ENCODE results near the gene SAP25.
"Not testable (repeated sequence)": the region's sequence is repeated elsewhere in the genome, so short reads cannot be mapped to it uniquely, and the experiment has no call there.

The SAP25 gene

DNA sequence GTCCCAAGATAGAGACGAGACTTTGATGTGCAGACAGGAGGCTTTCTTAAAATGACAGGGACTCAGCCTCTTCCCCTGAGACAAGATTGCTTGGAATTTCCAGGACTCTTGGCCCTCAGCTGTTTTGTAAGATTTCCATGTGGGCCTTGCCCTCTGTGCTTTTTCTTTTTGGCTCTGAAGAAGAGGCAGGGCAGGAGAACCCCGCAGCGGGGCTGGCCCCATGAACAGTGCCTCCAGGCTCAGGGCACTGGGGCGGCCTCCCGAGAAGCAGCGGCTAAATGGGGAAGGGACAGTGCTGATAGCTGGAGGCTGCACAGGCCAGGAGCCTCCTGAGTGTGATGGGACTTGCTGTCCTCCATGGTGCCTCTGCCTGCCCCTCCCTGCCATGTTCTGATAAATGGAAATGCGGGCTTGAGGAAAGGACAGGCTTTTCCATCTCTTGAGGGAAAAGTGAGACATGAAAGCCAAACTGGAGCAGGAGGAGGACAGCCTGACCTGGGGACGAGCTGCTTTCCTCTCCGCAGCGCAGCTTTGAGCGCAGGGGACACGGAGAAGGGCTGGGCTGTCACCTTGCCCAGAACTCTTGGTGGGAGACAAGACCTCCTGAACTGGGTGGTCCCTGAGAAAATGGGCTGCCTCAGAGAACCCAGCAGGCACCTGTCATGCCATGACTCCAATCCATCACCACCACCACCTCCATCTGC lies 12.1 kb downstream of the SAP25 start:
- no peak for DNase-seq (ENCODE audit: low read depth)

DNA sequence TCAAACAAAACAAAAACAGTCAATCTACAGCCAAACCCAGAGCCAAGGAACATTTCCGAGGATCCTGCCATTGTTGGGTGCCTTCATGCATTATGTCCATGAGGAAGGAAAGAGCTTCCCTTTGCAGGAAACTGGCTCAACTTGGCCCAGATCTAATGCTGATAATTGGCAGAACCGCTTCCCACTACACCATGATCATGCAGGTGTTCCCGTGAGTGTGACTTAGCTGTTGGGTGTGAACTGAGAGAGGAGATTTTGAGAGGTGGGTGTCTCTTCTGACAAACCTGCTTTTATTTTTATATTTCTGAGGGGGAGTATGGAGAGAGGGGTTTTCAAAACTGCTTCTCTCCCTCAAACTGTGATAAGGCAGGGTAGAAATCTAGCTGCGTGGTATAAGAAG lies 14.6 kb downstream of the SAP25 start:
- DNase-seq (ENCODE audit: low read depth), result no peak

DNA sequence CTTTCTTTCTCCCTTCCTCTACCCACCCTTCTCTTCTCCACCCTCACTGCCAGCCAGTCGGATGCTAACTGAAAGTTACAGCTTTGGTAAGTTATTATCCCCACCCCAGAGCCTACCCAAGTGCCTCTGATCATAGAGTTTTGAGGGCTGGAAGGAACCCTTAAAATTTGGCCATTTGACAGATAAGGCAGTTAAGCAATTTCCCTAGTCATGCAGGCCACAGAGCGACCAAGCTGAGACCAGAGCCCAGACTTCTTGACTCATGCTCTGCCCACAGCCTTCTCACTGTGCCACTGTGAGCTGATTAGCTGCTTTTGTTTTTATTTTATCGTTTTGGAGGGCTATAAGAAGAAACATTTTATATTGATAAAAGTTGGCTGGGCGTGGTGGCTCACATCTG lies 17.2 kb downstream of the SAP25 start:
- DNase-seq (ENCODE audit: low read depth), result no peak

DNA sequence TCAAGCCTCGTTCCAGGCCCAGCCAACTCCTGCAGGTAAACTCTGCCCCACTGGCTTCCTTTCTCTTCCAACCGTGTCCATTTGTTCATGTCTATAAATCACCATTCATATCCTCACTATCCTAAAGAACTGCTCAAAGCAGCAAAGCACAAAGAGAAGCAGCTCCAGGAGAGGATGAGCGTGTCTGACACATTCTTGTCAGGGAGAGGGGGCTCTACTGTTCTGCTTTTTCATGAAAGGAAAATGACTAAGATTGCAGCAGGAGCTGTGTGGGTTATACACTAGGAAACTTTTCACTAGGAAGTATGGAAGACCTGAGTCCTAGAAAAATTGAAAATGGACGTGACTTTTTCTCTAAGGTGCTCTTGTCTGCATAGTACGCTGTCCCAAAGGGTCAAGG lies 18.0 kb downstream of the SAP25 start:
- DNase-seq (ENCODE audit: low read depth), result no peak

DNA sequence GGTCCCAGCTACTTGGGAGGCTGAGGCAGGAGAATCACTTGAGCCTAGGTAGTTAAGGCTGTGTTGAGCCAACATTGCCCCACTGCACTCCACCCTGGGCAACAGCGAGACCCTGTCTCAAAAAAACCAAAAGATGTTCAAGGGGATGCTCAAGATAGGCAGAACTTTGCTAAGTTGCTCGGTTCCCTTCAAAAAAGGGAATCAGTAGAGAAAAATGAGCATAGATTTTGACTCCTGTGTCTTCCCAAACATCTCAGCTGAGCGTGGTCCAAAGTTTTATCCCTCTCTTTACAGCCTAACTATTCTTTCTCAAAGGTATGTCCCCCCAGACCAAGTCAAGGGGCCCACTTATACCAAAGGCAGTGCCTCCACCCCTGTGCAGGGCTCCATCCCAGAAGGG lies 20.7 kb downstream of the SAP25 start:
- no peak for DNase-seq (ENCODE audit: low read depth)

DNA sequence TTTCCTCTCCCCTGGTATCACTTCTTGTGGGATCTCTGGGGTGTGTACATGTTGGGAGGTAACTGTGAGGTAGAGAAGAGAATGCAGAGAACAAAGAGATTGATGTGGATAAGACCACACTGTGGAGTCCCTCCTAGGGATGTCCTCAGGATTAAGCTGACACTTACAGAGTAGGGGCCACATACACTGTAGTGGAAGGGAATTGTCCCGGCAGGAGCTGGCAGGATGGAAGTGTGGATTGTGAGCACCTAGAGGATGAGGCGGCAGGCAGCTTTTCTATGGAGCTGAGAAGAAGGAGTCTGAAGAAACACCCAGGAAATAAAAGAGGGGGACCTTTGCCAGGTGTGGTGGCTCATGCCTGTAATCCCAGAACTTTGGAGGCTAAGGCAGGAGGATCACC lies 21.2 kb downstream of the SAP25 start:
- DNase-seq (ENCODE audit: low read depth), result no peak

DNA sequence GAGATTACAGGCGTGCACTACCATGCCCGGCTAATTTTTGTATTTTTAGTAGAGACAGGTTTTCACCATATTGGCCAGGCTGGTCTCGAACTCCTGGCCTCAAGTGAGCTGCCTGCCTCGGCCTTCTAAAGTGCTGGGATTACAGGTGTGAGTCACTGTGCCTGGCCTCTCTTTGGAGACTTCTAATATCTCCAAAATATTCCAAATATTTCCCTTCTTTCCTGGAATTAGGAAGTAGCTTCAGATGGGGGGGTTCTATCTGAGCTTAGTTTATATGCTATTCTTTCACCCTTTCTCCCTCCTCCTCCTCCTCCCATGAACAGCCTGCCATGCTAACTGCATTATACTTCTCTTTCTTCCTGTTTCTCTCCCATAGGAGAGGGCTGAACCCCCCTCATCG lies 25.3 kb downstream of the SAP25 start:
- not testable (repeated sequence) for DNase-seq (ENCODE audit: low read depth)

DNA sequence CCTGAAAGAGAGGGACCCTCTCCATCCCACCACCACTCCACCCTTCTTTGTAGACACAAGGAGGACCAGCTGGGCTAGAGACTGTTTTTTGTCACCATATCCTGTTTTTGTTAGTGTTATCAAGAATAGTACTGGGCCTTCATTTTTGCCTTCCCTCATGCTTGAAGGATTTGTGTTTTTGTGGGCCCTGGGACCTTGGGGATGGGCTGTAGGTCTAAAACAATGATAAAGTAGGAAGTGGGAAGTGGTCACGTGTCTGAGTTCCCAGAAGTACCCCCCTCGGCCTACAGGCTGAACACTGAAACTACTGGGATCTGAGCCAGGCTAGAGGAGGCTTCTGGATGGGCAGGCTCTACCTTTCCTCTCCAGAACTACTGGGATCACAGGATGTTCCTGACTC lies 25.8 kb downstream of the SAP25 start:
- DNase-seq (ENCODE audit: low read depth), result no peak

DNA sequence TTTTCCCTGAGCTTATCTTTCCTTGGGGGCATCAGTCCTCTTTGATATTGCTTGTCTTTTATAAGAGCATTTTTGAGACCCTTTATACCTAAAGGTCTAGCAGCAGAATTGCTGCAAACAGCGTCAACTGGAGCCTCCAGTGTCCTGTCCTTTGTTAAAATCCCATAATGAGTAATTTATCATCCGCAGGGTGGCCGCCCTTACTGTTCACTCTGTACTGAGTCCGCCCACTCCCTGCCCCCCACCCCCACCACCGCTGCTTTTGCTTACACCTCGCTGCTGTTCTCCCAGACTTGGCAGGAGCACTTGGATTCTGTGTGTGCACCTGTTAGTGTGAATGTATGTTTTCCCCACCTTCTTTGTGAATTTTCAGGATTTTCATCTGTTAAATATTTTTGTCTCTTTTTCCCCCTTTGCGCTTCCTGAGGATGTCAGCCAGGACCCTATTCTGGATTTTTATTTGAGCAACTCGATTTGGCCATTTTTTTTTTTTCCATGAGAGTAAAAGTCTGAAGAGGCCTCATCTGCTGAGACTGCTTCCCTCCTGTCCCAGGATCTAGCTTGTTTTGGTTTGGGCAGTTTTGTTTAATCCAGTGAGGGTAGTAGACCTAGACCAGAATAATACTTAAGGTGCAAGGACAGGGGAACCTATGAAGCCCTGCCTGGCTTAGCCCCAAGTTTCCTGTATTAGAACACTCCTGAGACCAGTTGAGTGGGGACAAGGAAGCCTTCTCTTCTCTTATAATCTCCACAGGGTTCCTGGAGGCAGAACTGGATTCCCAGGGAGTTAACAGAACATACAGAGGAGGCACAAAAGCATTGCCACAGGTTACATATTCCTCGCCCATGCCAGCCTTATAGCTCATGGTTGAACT lies 26.5 kb downstream of the SAP25 start:
- DNase-seq (ENCODE audit: low read depth), result no peak

DNA sequence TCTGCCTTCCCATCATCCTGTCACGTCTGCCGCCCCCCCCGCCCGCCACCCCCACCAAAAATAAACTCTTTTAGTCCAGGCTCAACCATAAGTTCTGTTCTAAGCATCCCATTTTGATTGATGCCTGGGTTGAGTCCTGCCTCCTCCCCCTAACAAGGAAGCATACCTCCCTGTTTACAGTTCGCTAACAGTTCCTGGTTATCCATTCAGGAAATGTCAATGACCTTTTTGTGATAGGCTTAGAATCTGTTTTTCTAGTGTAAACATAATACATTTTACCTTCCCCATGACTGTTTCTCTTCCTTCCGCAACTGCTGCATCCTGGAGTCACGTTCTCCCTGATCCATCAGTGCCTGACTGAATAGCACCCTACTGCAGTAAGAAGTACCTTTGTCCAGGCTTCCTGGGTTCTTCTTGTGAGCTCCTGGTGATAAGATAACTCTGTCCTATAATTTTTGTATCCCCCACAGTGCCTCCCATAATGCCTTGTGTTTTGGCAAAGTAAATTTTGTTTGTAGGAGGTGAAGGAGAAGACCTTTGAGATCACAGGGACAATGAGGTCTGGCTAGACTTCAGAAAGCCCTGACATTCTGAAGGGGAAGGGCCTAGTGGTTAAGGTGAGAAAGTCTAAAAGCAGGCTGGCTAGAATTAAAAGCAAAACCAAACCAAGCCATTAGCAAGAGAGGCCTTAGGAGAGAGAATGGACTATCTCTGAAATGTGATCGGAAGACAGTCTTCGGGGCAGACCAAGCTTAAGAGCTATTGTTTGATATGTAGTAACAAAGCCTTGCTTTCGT lies 27.4 kb downstream of the SAP25 start:
- DNase-seq (ENCODE audit: low read depth), result no peak

DNA sequence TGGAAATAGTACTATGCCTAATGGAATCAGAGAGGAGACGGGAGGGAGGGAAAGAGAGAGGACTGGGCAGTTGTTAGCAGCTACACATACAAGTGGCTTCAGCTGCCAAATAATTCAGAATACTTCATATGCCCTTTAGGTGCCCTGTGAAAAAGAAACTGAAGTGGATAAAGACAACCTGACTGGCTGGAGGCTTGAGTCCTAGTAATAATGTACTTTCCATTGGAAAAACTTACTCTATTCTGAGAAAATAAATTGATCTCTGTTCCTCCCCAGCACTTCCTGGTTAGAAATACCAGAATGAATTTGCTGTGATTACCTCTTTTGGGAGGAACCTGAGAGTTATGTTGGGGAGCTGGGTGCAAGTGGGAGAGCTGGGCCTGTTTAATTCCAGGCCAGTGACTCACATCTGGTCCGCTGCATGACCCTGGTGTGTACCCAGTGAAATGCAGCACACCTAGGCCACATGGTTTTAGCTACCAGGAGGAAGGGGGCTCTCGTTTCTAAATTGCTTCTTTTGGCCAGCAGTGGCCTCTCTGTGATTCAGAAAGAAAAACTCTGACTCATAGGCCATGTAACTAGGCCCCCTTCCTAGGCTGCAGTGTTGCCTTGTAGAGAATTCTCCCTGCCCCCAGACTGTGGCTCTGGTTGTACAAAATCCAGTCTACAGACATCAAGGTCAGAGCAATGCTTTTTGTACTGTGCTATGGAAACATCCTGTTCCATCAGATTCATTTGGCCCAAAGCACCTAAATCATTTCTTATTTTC lies 28.2 kb downstream of the SAP25 start:
- DNase-seq (ENCODE audit: low read depth), result no peak

DNA sequence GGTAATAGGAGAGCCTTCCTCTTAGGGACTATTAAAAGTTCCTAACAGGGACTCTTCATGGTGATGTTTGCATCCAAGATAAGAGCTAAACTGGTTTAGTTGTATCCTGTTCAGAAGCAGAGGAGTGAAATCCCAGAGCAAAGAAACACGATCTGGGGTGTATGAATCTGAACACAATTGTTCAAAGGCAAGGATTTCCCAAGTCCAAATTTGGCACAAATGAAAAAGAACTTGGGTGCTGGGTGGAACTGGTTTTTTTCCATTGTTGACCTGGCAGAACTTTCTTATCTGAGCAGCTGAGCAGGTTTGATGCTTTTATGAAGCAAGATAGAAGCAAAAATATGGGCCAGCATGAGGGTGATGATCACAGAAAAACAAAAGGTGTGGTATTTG lies 28.7 kb downstream of the SAP25 start:
- no peak for DNase-seq (ENCODE audit: low read depth)

DNA sequence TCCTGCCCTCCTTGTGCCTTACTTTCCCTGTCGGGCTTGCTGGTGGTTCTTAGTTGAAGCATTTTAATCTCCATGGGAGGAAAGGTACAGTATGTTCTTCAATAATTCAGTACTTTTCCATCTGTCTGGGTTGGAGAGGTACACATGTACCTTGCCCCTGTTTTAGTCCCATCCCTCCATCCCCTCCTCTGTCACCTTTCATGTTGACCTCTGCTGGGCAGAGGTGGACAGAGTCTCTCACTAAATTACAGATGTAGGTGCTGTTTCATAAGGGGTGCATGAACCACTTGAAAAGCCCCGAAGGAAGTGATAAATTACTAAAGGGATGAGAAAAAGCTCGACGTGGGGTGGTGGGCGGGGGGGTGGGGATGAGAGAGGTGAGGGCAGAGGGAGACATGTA lies 29.3 kb downstream of the SAP25 start:
- DNase-seq (ENCODE audit: low read depth), result no peak

DNA sequence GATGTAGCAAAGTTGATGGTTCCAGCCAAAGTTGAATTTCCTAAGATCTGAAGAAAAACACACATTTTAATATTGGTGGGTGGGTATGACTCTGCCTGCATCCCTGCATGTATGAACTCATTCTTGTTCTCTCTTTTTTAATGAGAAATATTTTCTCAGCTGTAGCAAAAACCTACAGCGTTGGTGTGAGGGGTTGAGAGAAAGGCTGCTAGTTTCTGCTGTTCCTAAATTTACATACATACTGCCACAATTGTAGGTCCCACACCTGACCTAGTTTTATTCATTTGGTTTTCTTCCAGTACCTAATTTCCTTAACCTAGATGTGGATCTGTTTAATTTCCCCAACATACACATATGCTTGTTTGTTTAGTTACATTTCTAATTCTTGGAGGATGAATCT lies 30.1 kb downstream of the SAP25 start:
- DNase-seq (ENCODE audit: low read depth), result no peak

DNA sequence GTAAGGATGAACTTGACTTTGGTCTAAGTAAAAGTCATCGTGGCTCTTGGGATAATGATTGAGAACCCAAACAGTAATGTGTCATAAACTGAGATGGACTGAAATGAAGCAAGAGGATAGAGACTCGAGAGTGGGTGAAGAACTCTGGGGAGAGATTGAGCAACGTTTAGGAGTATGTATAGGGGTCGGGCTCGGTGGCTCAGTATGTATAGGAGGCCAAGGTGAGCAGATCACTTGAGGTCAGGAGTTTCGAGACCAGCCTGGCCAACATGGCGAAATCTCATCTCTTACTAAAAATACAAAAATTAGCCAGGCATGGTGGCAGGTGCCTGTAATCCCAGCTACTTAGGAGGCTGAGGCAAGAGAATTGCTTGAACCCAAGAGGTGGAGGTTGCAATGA lies 32.4 kb downstream of the SAP25 start:
- not testable (repeated sequence) for DNase-seq (ENCODE audit: low read depth)

DNA sequence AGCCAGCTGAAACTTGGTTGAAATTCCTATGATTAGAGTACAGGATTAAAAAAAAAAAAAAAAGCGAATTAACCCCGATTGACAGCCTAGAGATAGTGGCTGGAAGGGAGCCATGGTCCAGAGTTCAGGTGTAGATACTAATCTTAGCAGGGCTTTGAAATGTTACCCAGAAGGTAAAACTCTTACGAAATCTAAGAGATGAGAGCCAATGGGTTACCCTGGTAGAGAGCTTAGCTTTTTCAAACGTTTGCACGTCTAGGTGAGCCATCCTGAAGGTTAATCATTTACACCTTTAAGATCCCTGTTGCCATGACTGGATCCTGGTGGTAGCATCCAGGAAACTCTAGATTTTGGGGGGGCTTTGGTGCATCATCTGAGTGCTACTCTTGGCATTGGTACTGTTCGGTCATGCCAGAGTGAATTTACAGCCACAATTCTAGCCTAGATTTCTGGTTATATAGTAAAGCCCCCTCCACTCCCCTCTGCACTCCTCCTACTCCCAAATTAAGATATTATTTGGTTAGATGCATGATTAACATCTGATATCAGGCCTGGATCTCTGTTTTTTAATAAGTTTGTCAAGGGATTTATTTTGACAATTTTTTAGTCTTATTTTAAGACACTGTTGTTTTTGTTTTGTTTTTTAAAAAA lies 33.5 kb downstream of the SAP25 start:
- DNase-seq (ENCODE audit: low read depth), result no peak

DNA sequence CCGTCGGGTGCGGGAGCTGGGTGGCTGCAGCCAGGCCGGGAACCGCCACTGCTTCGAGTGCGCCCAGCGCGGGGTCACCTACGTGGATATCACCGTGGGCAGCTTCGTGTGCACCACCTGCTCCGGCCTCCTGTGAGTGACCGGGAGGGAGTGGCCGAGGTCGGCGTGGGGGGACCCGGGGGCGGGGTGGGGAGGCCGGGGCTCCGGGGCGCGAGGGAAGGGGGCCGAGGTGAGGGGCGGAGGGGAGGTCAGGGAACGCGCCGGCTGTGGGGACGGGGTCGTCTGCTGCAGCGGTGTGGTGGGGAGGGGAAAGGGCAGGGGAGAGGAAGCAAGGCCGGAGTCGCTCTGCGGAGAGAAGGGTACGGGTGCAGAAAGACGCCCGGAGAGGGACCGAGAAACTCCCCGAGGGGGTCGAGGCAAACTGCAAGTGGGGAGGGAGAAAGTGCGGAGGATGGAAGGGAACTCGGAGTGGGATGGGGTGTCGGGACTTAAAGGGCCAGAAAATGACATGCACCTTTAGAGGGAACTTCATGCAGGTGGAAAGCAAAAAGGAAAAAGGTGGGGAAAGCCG lies 34.2 kb downstream of the SAP25 start:
- DNase-seq (ENCODE audit: low read depth), result no peak

DNA sequence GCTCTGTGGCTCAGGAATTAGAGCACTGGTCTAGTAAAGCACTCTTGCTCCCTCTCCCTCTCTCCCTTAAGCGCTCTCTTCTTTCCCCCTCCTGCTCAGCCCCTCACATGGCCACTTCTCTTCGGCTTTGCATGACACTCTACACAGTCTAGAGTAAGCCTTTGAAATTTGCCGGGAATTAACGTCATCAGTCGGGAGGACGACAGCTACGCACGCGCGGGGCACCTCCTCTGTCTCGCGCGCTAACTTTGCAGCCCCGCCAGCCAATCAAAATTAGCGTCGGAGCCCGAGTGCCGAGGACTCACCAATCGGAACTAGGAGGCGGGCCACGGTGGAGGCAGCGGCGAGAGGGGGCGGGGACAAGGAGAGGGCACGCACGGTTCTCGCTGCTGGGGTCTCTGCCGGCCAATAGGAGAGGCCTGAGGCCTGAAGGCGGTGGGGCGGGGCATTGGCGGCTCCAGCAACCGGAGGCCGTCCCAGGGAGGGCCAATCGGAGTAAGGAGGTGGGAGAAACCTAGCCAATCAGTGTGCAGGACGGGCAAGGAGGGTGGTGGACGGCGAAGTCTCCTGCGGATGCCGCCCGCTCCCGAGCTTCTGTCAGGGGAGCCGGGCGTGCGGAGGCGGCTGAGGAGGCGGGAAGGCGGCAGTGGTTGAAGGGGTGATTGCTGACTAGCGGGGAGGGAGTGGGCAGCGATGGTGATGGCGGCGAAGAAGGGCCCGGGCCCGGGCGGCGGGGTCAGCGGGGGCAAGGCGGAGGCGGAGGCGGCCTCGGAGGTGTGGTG lies 34.9 kb downstream of the SAP25 start, which contains the start of gene AGFG2:
Gene AGFG2, plus strand, starts transcription at position 550 of the 782 bp plus-strand sequence. Its CDS starts 144 bp downstream, at position 694.
- peak; percentile 100 for DNase-seq (ENCODE audit: low read depth)

DNA sequence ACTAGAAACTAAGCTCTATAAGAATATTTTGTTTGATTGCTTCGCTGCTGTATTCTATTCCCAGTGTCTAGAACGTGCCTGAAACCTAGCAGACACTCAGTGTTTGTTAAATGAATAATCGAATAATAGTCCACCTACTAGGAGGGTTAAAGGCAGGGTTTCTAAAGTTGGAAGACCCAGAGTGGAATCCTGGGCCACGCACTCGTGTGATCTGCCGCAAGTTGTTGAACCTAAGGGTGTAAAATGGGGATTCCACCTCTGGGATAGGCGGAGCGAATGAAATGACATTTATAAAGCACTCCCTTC lies 35.4 kb downstream of the SAP25 start:
- DNase-seq (ENCODE audit: low read depth), result no peak

DNA sequence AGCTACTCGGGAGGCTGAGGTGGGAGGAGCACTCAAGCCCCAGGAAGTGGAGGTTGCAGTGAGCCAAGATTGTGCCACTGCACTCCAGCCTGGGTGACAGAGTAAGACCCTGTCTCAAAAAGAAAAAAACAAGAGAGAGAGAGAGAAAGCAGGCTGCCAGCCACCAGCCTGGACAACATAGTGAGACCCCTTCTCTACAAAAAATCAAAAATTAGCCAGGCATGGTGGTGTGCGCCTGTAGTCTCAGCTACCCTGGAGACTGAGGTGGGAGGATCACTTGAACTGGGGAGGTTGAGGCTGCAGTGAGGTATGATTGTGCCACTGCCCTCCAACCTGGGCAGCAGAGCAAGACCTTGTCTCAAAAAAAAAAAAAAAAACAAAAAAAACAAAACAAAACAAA lies 37.0 kb downstream of the SAP25 start:
- DNase-seq (ENCODE audit: low read depth), result not testable (repeated sequence)
